Measurements from ENCODE around the gene TRIO.

TRIO gene

DNA sequence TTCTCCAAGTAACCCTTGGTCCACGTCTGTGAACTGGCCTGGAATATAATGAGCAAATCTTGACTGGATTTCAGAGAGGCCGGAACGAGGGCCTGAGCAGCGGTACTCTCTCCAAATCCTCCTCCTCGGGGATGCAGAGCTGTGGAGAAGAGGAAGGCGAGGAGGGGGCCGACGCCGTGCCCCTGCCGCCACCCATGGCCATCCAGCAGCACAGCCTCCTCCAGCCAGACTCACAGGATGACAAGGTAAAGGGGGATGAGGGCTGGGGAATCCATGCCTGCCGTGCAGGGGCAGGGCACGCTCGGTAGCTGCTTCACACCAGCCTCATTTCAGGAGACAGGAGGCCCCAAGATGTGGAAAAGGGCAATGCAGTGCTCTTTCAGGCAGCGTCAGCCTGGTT lies 319.5 kb downstream of the TRIO start:
- H3K18ac ChIP-seq (ENCODE audit: low read length): no peak overlapping the region
- H2AK5ac ChIP-seq (ENCODE audit: low read length): no peak overlapping the region
- no peak overlapping the region for H2BK120ac ChIP-seq (ENCODE audit: insufficient read depth, low read length, poor library complexity)
- no peak overlapping the region for H4K8ac ChIP-seq (ENCODE audit: low read depth, low read length)
- no peak overlapping the region for H2AFZ ChIP-seq (ENCODE audit: insufficient read depth, low read length, poor library complexity)
- H3K79me1 ChIP-seq (ENCODE audit: low read length): no peaks in the 10 kb centered on the region
- H3K36me3 ChIP-seq (ENCODE audit: control insufficient read depth in 1 of 2, insufficient read depth in 2 of 2, low read length in 2 of 2): peaks cover 41 to 59% of the 10 kb centered on the region in 2 experiments
- H4K91ac ChIP-seq (ENCODE audit: low read depth, low read length): no peak overlapping the region
- H3K79me2 ChIP-seq (ENCODE audit: control insufficient read depth, insufficient read depth, low read length, poor library complexity): no peaks in the 10 kb centered on the region
- peaks cover 0 to 4% of the 10 kb centered on the region in 2 experiments for H3K4me1 ChIP-seq (ENCODE audit: control insufficient read depth in 1 of 2, insufficient read depth in 2 of 2, low read length in 2 of 2)
- no peak overlapping the region for H4K12ac ChIP-seq (ENCODE audit: low read depth, low read length)
- DNase-seq: no peak
- no peaks in the 10 kb centered on the region for H3K9me3 ChIP-seq (ENCODE audit: insufficient read depth, low read depth, low read length)
- H3K23ac ChIP-seq (ENCODE audit: low read length): no peak overlapping the region
- no CpG with 5 or more reads among the region's 14 CpGs for WGBS (ENCODE audit: extremely low coverage, insufficient coverage, insufficient read length)
- no peak overlapping the region for H3K4me3 ChIP-seq (ENCODE audit: low read depth, low read length)
- no peak overlapping the region for H3K4me2 ChIP-seq (ENCODE audit: low read length)
- H3K4ac ChIP-seq (ENCODE audit: low read depth, low read length): no peak overlapping the region
- no peaks in the 10 kb centered on the region for H3K27me3 ChIP-seq (ENCODE audit: insufficient read depth, low read length)
- no peak overlapping the region for H2BK12ac ChIP-seq (ENCODE audit: low read length)
- H2BK5ac ChIP-seq (ENCODE audit: low read depth, low read length, poor library complexity): no peak overlapping the region
- no peak overlapping the region for H3K14ac ChIP-seq (ENCODE audit: low read length)
- no peak overlapping the region for H3K9ac ChIP-seq (ENCODE audit: low read length)
- H3K27ac ChIP-seq (ENCODE audit: low read depth, low read length): no peak overlapping the region

DNA sequence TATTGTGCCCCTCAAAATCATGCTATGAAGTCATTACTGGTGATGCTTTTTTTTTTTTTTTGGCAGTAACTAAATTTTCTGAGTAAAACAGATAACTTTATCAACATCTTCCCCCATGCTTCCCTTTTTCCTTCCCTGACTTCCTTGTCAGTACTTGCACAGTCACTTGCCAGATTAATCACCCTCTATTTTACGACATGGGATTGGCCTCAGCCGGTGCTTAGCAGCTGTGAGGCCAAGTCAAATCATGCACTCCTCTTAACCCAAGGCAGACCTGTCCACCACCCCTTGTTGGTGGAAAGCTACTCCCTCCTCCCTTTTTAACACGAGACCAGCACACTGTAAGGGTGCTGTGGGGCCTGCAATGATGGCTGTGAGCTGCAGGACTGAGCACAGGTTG lies 320.5 kb downstream of the TRIO start:
- H2AFZ ChIP-seq (ENCODE audit: insufficient read depth, low read length, poor library complexity): no peak overlapping the region
- H3K4ac ChIP-seq (ENCODE audit: low read depth, low read length): no peak overlapping the region
- H2BK12ac ChIP-seq (ENCODE audit: low read length): no peak overlapping the region
- H3K36me3 ChIP-seq (ENCODE audit: control insufficient read depth in 1 of 2, insufficient read depth in 2 of 2, low read length in 2 of 2): peaks cover 43 to 59% of the 10 kb centered on the region in 2 experiments
- H3K9ac ChIP-seq (ENCODE audit: low read length): no peak overlapping the region
- H3K9me3 ChIP-seq (ENCODE audit: insufficient read depth, low read depth, low read length): no peaks in the 10 kb centered on the region
- H2BK120ac ChIP-seq (ENCODE audit: insufficient read depth, low read length, poor library complexity): no peak overlapping the region
- DNase-seq: no peak
- H2AK5ac ChIP-seq (ENCODE audit: low read length): no peak overlapping the region
- no peaks in the 10 kb centered on the region for H3K27me3 ChIP-seq (ENCODE audit: insufficient read depth, low read length)
- H2BK5ac ChIP-seq (ENCODE audit: low read depth, low read length, poor library complexity): no peak overlapping the region
- no peaks in the 10 kb centered on the region for H3K79me2 ChIP-seq (ENCODE audit: control insufficient read depth, insufficient read depth, low read length, poor library complexity)
- H3K14ac ChIP-seq (ENCODE audit: low read length): no peak overlapping the region
- H3K18ac ChIP-seq (ENCODE audit: low read length): no peak overlapping the region
- no peak overlapping the region for H3K23ac ChIP-seq (ENCODE audit: low read length)
- no peak overlapping the region for H4K12ac ChIP-seq (ENCODE audit: low read depth, low read length)
- H3K27ac ChIP-seq (ENCODE audit: low read depth, low read length): no peak overlapping the region
- no peak overlapping the region for H3K4me2 ChIP-seq (ENCODE audit: low read length)
- no peak overlapping the region for H4K8ac ChIP-seq (ENCODE audit: low read depth, low read length)
- no peak overlapping the region for H4K91ac ChIP-seq (ENCODE audit: low read depth, low read length)
- no CpG with 5 or more reads among the region's 3 CpGs for WGBS (ENCODE audit: extremely low coverage, insufficient coverage, insufficient read length)
- H3K79me1 ChIP-seq (ENCODE audit: low read length): no peaks in the 10 kb centered on the region
- H3K4me1 ChIP-seq (ENCODE audit: control insufficient read depth in 1 of 2, insufficient read depth in 2 of 2, low read length in 2 of 2): no peaks in the 10 kb centered on the region
- H3K4me3 ChIP-seq (ENCODE audit: low read depth, low read length): no peak overlapping the region

DNA sequence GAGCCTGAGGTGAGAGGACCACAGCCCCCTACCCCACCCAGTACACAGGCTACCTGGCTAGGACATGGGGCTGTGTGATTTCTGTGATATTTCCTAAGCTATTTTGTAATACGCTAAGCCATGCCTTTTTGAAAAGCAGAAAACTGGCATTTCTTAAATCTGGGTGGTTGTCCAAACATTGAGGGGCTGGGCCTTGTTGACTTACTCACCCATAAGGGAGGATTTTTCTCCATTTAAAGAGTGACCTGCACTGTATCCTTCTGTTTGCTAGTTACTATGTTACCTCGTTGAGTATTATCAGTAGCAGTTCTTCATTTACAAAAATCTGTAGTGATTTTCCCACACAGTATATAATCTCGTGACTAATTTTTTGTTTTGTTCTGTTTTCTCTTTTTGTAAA lies 321.0 kb downstream of the TRIO start:
- no peak overlapping the region for H3K4me3 ChIP-seq (ENCODE audit: low read depth, low read length)
- H3K27ac ChIP-seq (ENCODE audit: low read depth, low read length): no peak overlapping the region
- H3K9ac ChIP-seq (ENCODE audit: low read length): no peak overlapping the region
- H2AFZ ChIP-seq (ENCODE audit: insufficient read depth, low read length, poor library complexity): no peak overlapping the region
- no peak overlapping the region for H3K4ac ChIP-seq (ENCODE audit: low read depth, low read length)
- H3K79me1 ChIP-seq (ENCODE audit: low read length): no peaks in the 10 kb centered on the region
- no peak overlapping the region for H3K14ac ChIP-seq (ENCODE audit: low read length)
- no peak overlapping the region for H2BK120ac ChIP-seq (ENCODE audit: insufficient read depth, low read length, poor library complexity)
- no peak overlapping the region for H4K8ac ChIP-seq (ENCODE audit: low read depth, low read length)
- H4K12ac ChIP-seq (ENCODE audit: low read depth, low read length): no peak overlapping the region
- H3K79me2 ChIP-seq (ENCODE audit: control insufficient read depth, insufficient read depth, low read length, poor library complexity): no peaks in the 10 kb centered on the region
- no peak overlapping the region for H3K23ac ChIP-seq (ENCODE audit: low read length)
- no CpG with 5 or more reads among the region's 3 CpGs for WGBS (ENCODE audit: extremely low coverage, insufficient coverage, insufficient read length)
- peaks cover 42 to 57% of the 10 kb centered on the region in 2 experiments for H3K36me3 ChIP-seq (ENCODE audit: control insufficient read depth in 1 of 2, insufficient read depth in 2 of 2, low read length in 2 of 2)
- H3K9me3 ChIP-seq (ENCODE audit: insufficient read depth, low read depth, low read length): no peaks in the 10 kb centered on the region
- no peak for DNase-seq
- H4K91ac ChIP-seq (ENCODE audit: low read depth, low read length): no peak overlapping the region
- H3K27me3 ChIP-seq (ENCODE audit: insufficient read depth, low read length): no peaks in the 10 kb centered on the region
- no peak overlapping the region for H2BK12ac ChIP-seq (ENCODE audit: low read length)
- no peak overlapping the region for H2BK5ac ChIP-seq (ENCODE audit: low read depth, low read length, poor library complexity)
- no peak overlapping the region for H2AK5ac ChIP-seq (ENCODE audit: low read length)
- H3K18ac ChIP-seq (ENCODE audit: low read length): no peak overlapping the region
- H3K4me1 ChIP-seq (ENCODE audit: control insufficient read depth in 1 of 2, insufficient read depth in 2 of 2, low read length in 2 of 2): no peaks in the 10 kb centered on the region
- H3K4me2 ChIP-seq (ENCODE audit: low read length): no peak overlapping the region

DNA sequence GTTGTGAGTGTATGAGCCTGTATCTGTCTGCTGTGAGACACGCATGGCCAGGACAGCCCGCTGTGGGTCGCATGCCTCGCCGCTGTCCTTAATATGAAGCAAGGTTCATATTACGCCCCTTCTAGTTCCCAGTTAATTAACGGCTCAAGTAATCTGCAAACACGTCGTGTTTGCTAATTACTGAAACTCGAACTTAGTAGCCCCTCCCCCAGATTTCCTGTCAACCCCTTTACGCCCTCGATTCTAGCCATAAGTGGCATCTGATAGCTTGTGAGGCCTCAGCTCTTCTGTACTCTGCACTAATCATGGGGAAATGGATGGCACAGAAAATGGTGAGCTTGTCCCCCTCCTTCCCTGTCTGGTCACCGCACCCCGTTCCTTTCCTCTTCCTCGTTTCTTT lies 321.5 kb downstream of the TRIO start:
- WGBS (ENCODE audit: extremely low coverage, insufficient coverage, insufficient read length): no CpG with 5 or more reads among the region's 15 CpGs
- Histone ChIP-seq H3K9me3 (ENCODE audit: insufficient read depth, low read depth, low read length) (no peaks in the 10 kb centered on the region), H3K27ac (ENCODE audit: low read depth, low read length) (no peak overlapping the region), H3K27me3 (ENCODE audit: insufficient read depth, low read length) (no peaks in the 10 kb centered on the region), H3K4ac (ENCODE audit: low read depth, low read length) (no peak overlapping the region), H2BK120ac (ENCODE audit: insufficient read depth, low read length, poor library complexity) (no peak overlapping the region), H4K91ac (ENCODE audit: low read depth, low read length) (no peak overlapping the region), H3K4me3 (ENCODE audit: low read depth, low read length) (no peak overlapping the region), H3K79me1 (ENCODE audit: low read length) (no peaks in the 10 kb centered on the region), H2BK12ac (ENCODE audit: low read length) (no peak overlapping the region), H3K4me2 (ENCODE audit: low read length) (no peak overlapping the region), H3K4me1 (ENCODE audit: control insufficient read depth in 1 of 2, insufficient read depth in 2 of 2, low read length in 2 of 2) (no peaks in the 10 kb centered on the region), H3K14ac (ENCODE audit: low read length) (no peak overlapping the region), H2BK5ac (ENCODE audit: low read depth, low read length, poor library complexity) (no peak overlapping the region), H4K12ac (ENCODE audit: low read depth, low read length) (no peak overlapping the region), H3K9ac (ENCODE audit: low read length) (no peak overlapping the region), H3K36me3 (ENCODE audit: control insufficient read depth in 1 of 2, insufficient read depth in 2 of 2, low read length in 2 of 2) (peaks cover 40 to 56% of the 10 kb centered on the region in 2 experiments), H4K8ac (ENCODE audit: low read depth, low read length) (no peak overlapping the region), H2AFZ (ENCODE audit: insufficient read depth, low read length, poor library complexity) (no peak overlapping the region), H2AK5ac (ENCODE audit: low read length) (no peak overlapping the region), H3K23ac (ENCODE audit: low read length) (no peak overlapping the region), H3K18ac (ENCODE audit: low read length) (no peak overlapping the region), H3K79me2 (ENCODE audit: control insufficient read depth, insufficient read depth, low read length, poor library complexity) (no peaks in the 10 kb centered on the region)
- DNase-seq: no peak

All from trophoblast cell (in vitro differentiated cells and primary cell).